GM15510 (cell line): ENCODE results near the gene FBXL17.

ENCODE experiments used
- POLR2A ChIP-seq: IDR thresholded peaks from 3 replicates; pipeline ENCODE4 v1.6.1; 2011; ENCODE audit warnings: borderline replicate concordance; ENCODE audit not compliant: insufficient read length; ENCODE audit errors: extremely low read depth

FBXL17 gene

DNA sequence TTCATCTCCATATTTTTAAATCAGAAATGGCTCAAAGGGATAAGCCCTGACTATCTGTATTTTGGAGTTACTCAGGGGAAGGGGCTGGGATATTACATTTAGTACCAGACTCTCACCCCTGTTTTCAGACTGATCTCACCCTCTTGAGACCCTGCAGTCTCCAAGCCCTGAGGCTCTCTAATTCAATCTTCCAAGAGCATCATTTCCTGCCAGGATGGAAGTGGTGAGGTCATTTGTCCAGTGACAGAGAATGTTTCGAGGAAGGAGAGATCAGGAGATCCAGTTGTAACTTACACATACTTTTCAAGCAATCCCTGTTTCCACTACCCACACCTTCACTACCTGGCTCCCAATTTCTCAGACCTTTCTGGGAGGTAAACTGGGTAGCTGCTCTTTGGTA lies 415.7 kb downstream of the FBXL17 start:
- TF ChIP-seq POLR2A, result no peak

DNA sequence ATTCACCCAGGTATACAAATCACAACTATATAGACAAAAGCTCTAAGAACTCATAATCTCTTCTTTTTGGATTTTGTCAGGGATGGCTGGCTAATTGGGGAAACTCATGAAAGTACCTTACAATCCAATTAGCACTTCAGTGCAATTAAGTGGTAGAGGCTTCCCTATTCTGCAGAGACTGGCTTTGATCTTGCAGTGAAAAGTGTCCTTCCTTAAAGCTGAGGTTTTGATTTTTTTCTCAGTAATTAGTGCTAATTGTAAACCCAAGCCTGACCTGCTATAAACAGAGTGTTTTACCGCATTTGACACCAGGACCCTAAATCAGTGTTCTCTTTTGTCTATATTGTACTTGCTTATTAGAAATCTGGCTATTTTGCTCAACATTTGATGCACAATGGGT lies 417.2 kb downstream of the FBXL17 start:
- no peak for TF ChIP-seq POLR2A

DNA sequence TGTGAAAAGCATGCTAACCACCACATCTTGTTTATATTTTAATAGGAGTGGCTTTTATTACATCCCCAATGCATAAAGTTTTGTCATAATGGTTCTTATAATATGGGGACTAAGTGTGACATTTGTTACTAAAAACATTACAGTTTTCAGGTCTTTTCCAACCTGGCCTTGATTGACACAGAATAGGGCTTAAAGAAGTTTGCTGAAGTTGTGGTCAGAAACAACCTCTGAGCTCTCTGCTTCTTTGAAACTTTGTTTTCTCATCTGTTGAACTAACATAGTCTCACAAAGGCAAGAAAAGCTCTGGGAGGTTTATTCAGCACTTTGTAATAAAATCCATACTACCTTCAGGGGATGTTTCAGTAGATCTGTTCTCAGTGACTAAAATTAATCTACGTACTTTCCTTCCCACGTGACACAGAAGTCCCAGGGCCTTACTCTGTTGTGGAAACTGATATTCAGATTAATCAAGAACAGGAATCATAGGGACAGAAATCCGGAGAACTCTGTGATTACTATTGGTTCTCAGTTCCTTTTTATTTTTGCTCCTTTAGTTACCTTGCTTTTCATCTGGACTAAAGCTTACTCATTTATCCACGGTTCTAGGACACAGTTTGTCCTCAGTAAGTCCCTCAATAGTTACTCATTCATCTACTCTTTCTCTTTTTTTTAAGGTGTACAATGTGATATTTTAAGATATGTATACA lies 422.2 kb downstream of the FBXL17 start:
- no peak for TF ChIP-seq POLR2A

DNA sequence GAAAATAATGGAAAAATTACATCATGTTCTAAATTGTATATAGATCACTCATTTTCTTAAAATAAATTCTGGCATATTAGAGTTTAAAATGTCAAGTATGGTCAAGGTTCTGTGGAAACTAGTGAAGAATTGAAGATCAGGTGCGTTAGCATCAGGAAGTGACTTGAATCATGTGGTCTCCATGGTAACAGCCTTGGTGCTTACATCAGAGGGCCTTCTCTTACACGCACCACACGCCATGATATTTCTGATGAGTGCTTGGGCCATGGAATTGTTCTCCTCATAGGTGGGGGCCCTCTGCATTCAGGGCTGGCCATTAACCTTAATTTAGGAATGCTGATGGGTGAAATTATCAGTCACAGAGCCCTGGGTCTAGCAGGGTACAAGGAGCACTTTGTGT lies 423.0 kb downstream of the FBXL17 start:
- no peak for TF ChIP-seq POLR2A

DNA sequence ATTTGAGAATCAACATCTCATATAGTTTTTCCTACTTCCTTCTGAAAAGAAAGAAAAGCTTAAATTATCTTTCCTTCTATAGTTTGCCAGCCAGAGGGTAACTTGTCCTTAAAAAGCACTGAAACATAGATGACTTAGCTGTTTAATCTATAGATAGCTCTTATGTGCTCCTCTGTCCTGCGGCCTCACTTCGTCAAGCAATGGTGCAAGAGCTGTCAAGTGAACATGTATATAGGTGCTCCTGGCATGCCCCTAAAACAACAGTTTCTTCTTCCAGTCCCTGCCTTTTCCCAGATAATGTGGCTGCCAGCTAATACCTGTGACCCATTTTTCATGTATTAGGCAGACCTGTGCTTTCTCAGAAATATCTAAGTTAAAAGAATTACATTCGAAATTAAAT lies 423.5 kb downstream of the FBXL17 start:
- no peak for TF ChIP-seq POLR2A

DNA sequence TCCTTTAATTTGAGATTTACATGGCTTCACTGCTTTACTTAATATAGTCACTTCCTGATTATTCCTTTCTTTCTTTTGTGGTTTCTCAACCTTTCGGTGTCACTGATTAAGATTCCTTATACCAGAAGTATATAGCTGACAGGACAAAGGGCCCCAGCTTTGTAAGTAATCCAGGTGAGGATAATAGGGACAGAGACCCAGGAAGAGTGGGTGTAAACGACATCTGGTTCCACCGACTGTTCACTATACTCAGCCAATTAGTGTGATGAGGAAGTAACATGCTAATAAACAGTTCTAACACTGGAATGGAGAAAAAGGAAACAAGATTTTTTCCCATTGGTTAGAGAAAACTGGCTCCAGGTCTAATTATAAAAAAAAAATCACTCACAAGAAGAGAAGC lies 424.8 kb downstream of the FBXL17 start:
- TF ChIP-seq POLR2A, result no peak

DNA sequence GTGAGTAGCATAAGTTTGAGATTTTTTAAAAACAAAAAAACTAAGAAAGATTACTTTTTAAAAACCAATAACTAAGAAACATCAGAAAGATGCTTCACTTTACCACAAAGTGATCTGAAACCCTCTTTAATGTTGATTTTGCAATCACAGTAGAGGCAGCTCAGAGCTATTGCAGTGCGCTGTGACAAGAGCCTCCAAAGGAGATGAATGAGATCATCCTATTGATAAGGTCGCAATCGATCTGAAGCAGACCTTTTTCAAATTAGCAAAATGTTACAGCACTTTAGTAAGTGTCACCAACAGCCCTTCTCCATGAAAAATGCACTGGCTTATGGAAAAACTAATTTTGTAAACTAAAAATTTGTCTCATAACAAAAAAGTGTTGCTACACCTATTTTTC lies 426.6 kb downstream of the FBXL17 start:
- TF ChIP-seq POLR2A, result no peak

DNA sequence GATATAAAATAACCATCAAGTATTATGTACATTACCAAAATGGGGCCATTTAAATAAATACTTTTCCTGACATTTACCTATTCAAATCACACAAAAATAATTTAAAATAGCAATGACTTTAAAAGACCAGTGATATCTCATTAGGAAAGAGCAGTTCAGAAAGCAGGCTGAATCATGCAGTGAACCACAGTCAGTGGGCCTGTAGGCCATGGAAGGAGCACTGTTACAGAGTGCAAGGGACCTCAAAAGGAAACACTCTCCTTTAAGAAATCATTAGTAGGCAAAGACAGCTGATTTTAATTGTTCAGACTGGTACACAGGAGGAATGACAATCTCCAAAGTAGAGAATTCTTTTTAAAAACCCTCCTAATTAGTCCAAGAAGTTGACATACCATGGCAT lies 427.6 kb downstream of the FBXL17 start:
- no peak for TF ChIP-seq POLR2A

DNA sequence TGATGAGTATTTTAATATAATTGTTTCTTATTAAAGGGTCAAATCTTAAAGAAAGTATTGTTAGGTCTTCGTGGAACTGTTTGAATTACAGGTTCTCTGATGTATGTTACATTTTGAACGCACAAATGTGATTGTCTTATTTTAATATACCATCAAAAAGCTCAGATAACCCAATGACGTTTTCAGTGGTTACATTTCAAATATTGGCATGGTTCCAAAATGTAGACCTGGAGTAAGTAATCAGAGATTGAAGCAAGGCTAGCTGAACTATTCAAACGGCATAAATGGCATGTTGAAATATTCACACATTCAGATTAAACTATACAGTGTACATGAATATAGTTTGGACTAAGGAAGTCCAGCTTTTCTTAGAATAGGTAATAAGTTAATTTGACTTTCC lies 429.4 kb downstream of the FBXL17 start:
- no peak for TF ChIP-seq POLR2A

DNA sequence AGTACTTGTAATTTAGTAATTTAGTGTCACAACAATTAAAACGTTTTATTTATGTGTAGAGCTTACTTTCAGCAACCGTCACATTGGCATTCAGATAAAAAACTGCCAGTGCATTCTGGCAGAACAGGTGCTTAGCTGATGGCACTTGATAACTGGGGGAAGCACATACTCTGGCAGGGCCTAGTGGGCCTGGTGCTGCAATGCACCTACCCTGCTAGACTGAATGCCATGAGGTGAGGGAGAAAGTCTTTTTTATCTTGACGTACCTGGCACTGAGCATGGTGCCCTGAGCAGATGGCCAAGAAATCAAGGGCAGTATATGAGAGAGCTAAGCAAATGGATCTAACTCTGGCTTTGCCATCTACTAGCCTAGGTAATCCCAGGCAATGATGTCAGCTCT lies 430.6 kb downstream of the FBXL17 start:
- no peak for TF ChIP-seq POLR2A

DNA sequence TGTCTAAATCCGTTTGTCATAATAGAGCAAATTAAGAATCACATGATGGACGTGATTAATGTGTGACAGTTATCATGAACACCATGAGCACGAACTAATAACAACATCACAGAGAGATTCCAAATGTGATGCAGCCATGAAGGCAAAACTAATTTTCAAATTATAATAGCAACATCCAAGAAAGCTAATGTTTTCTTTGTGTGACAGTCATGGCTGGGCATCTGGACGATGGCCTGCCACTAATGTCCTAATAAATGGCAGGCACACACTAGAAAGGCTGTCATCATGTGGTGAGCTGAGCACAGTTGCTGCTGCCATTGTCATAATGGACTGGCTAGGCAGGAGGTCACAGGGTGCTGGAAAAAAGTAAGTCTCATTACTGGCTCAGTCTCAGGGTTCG lies 431.1 kb downstream of the FBXL17 start:
- no peak for TF ChIP-seq POLR2A

DNA sequence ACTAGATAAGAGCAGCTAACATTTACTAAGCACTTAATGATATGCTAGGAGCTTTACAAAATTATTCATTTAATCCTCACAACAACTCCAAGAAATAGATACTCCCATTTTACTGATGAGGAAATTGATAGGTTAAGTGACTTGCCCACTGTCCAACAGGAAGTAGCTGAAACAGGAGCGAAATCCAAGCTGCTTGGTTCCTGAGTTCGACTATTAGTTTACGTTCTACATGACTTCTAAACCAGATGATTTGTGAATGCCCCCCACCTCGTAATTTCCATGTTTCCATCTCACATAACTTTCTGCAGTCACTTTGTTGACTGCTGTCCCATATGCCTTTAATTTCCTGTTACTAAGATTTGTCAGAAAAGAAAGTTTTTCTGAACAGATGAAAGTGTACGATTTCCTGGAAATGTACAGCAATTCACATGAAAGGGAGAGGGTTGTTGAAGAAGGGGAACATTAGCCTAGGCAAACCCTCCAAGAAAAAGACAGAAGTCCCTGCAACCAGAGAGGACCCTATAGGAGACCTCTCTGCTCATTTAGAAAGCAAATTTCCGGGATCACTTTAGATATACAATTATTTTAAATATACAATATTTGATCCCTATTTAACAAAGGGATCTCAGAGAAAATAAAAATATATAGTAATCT lies 432.1 kb downstream of the FBXL17 start:
- no peak for TF ChIP-seq POLR2A

DNA sequence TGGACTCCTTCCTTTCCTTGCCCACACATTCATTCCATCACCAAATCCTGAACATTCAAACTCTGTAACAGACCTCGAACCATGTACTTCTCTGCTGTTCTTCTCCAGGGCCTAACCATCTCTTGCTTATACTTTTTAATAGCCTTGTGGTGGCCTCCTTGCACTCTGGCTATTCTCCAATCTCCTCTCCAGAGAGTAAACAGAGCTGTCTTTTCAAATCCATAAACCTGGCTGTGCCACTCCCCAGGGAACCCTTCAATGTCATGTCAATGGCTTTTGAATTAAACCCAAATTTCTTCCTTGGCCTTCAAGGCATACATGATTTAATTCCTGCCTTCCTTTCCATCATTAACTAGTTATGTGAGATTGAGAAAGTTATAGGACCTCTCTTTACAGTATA lies 433.5 kb downstream of the FBXL17 start:
- no peak for TF ChIP-seq POLR2A

DNA sequence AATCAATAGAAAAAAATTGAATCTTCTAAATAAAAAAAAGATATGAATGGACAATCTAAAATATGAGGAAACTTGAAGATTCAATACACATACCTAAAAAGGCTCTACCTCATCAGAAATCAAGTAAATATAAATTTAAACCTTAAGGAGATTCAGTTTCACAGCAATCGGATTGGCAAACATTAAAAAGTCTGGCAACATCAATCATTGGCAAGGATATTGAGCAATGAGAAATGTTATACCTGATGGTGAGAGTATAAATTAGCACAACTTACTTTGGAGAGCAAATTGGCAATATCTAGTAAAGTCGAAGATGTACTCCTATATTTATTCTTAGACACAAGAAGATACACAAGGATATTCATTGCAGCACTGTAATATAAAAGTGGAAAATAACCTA lies 436.8 kb downstream of the FBXL17 start:
- TF ChIP-seq POLR2A, result no peak

DNA sequence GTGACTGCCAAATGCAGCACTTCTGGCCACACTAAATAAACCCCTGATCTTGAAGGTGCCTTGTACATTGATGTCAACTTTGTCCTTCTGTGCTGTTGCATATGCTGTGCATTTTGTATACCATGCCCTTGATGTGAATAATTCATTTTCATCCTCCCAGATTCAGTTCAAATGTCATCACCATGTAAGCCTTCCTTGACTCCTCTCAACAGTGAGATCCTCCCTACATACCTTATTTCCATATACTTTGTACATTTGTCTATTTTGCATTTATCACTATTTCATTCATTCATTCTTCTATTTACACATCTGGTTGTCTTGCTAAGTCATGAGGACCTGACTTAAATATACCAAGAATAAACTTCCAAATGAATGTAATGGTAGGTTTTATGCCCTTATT lies 438.0 kb downstream of the FBXL17 start:
- TF ChIP-seq POLR2A, result no peak

DNA sequence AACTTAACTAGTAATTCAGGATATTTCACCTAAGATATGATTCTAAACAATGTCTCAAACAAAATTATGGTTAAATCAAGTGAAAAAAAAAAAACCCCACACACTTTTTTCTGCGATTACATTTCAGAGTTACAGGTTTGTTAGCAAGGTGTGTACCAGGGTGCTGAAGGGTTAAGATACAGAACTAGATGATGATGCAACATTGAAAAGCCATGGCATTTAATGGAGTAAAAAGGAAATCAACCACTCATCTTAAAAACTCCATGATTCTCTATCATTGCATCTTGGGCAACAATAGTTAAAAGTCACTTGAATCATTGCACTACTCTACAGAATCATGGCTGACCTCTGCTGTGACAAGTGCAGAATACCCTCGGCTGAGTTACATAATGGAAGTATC lies 440.9 kb downstream of the FBXL17 start:
- TF ChIP-seq POLR2A, result no peak
